GM12878 (cell line): ENCODE results near the gene BBLN. TPM values are rescaled to one million over a fixed set of nuclear protein-coding genes. Genes with fewer than 3 reads are reported as not detected.

Experiments
- ATAC-seq: fragments of 200-7000 bp; cut with Tn5 transposase; 3 replicates; pipeline ENCODE4 v1.9.1; 2020; ENCODE audit warnings: mild to moderate bottlenecking, moderate library complexity
- BruUV-seq: library from RNA; stranded (reverse); fragments of 400-500 nt; replicated peaks from 2 replicates; lab custom pipeline; 2021; lab: Mats Ljungman, UMichigan
- CTCF ChIA-PET: fragments of 300-600 bp; sonication (Branson Sonifier 250); formaldehyde crosslinking; extraction: SDS; loops from one replicate; lab custom pipeline; 2021; ENCODE audit warnings: inconsistent platforms; lab: Yijun Ruan, JAX
- POLR2A ChIA-PET: fragments of 350-600 bp; formaldehyde crosslinking; extraction: SDS; loops from one replicate; lab custom pipeline; 2021; ENCODE audit warnings: inconsistent platforms; lab: Charles Lee
- RAD21 ChIA-PET: fragments of 300-600 bp; sonication (Branson Sonifier 250); formaldehyde crosslinking; loops from one replicate; lab custom pipeline; 2023; ENCODE audit warnings: antibody characterized with exemption; ENCODE audit not compliant: unreplicated experiment; lab: Charles Lee
- SMC1A ChIA-PET: fragments of 300-600 bp; sonication (Branson Sonifier 250); formaldehyde crosslinking; loops from one replicate; lab custom pipeline; 2023; ENCODE audit not compliant: unreplicated experiment, uncharacterized antibody; lab: Charles Lee
- DNase-seq: peaks from one replicate; pipeline ENCODE4 v3.0.0-alpha.2; 2011; ENCODE audit warnings: low read depth, low spot score
- FAIRE-seq: peaks from 3 replicates; lab custom pipeline; 2011; peaks lifted over from hg19 to GRCh38; lab: Jason Lieb, UNC
- H2AFZ ChIP-seq: 2 replicates; pipeline ENCODE4 v1.6.0; 2011; ENCODE audit warnings: low read depth, low read length, control low read depth; ENCODE audit not compliant: control insufficient read depth
- H3K27ac ChIP-seq: 2 replicates; pipeline ENCODE4 v1.5.1; 2011; ENCODE audit warnings: control low read depth; ENCODE audit not compliant: control insufficient read depth, insufficient read depth
- H3K27me3 ChIP-seq, 2 experiments: replicated peaks in 1 of 2; 2 replicates each; pipeline versions ENCODE4 v1.6.0 to v1.6.1; 2011; ENCODE audit warnings: low read length in 1 of 2; ENCODE audit not compliant: control insufficient read depth in 2 of 2, insufficient read depth in 2 of 2
- H3K36me3 ChIP-seq, 2 experiments: 2 replicates each; pipeline ENCODE4 v1.5.1; 2011; ENCODE audit warnings: low read length in 1 of 2; ENCODE audit not compliant: control insufficient read depth in 2 of 2, insufficient read depth in 2 of 2
- H3K4me1 ChIP-seq: 2 replicates; pipeline ENCODE4 v1.6.1; 2011; ENCODE audit warnings: mild to moderate bottlenecking, low read length, moderate library complexity, mixed read lengths; ENCODE audit not compliant: control insufficient read depth, insufficient read depth
- H3K4me2 ChIP-seq: 2 replicates; pipeline ENCODE4 v1.6.0; 2011; ENCODE audit warnings: control low read depth; ENCODE audit not compliant: control insufficient read depth, insufficient read depth
- H3K4me3 ChIP-seq: fragments of 200-600 bp; sonication (generic); 2 replicates; pipeline ENCODE4 v1.5.1; 2016
- H3K79me2 ChIP-seq: 2 replicates; pipeline ENCODE4 v1.6.0; 2011; ENCODE audit warnings: low read length; ENCODE audit not compliant: control insufficient read depth, insufficient read depth
- H3K9ac ChIP-seq: 2 replicates; pipeline ENCODE4 v1.8.0; 2011; ENCODE audit warnings: low read length, control low read depth, mixed read lengths; ENCODE audit not compliant: control insufficient read depth, insufficient read depth
- H3K9me3 ChIP-seq: replicated peaks from 3 replicates; pipeline ENCODE4 v1.5.1; 2011; ENCODE audit warnings: mild to moderate bottlenecking, low read length; ENCODE audit not compliant: control insufficient read depth, insufficient read depth
- H4K20me1 ChIP-seq: 2 replicates; pipeline ENCODE4 v1.6.0; 2011; ENCODE audit not compliant: control insufficient read depth, insufficient read depth
- CHD4 ChIP-seq: fragments of 200-600 bp; sonication (generic); IDR thresholded peaks from 2 replicates; pipeline ENCODE4 v1.6.1; 2016; ENCODE audit warnings: mild to moderate bottlenecking
- CREM ChIP-seq: IDR thresholded peaks from 2 replicates; pipeline ENCODE4 v1.6.1; 2014; ENCODE audit warnings: antibody characterized with exemption, low read depth
- DPF2 ChIP-seq: fragments of 450-650 bp; IDR thresholded peaks from 2 replicates; pipeline ENCODE4 v1.6.1; 2017; ENCODE audit warnings: mild to moderate bottlenecking
- EED ChIP-seq: sonication (generic); IDR thresholded peaks from 2 replicates; pipeline ENCODE4 v1.6.1; 2016; ENCODE audit warnings: antibody characterized with exemption, low read depth
- EGR1 ChIP-seq, 2 experiments: IDR thresholded peaks; 1 replicate in 1 of 2; 2 replicates in 1 of 2; pipeline ENCODE4 v1.6.1; 2011 to 2012; ENCODE audit warnings: low read depth in 2 of 2, low read length in 2 of 2, borderline replicate concordance in 1 of 2, mild to moderate bottlenecking in 1 of 2, moderate library complexity in 1 of 2
- IKZF1 ChIP-seq: fragments of 450-650 bp; conservative IDR thresholded peaks from 2 replicates; pipeline ENCODE4 v1.6.1; 2017; ENCODE audit warnings: antibody characterized with exemption, mild to moderate bottlenecking
- SMARCA5 ChIP-seq: fragments of 450-650 bp; IDR thresholded peaks from 2 replicates; pipeline ENCODE4 v1.6.1; 2017; ENCODE audit warnings: mild to moderate bottlenecking
- WGBS: methylation state at CpG from one replicate; pipeline ENCODE4 v1.1.6; 2016; ENCODE audit warnings: low lambda C conversion rate; ENCODE audit not compliant: insufficient replicate concordance, insufficient coverage; ENCODE audit errors: missing lambda C conversion rate; 5-methylcytosine and 5-hydroxymethylcytosine counted together
- in situ Hi-C: fragments of 300-500 bp; cut with MboI; formaldehyde crosslinking; loops from 9 replicates; pipeline ENCODE4 v1.14.3; 2018; ENCODE audit warnings: mixed read lengths
- intact Hi-C: fragments of 100-400 bp; cut with micrococcal nuclease; formaldehyde crosslinking; loops from one replicate; pipeline ENCODE4 v1.14.2; 2022; ENCODE audit not compliant: unreplicated experiment
- polyA plus RNA-seq, 11 experiments: library from polyadenylated mRNA; depleted of rRNA in 4 of 11; unstranded in 6 of 11; stranded (reverse) in 5 of 11; fragments of >200 nt; fragmentation: Nextera tagmentation in 4 of 11; fragmentation: Illumina TruSeq in 1 of 11; extraction: Ambion mirVana in 4 of 11; extraction: Trizol in 1 of 11; gene quantifications; 1 replicate in 1 of 11; 2 replicates in 10 of 11; pipeline versions ENCODE4 v1.2.1 to v1.2.3, GENCODE V29; 2011 to 2016; ENCODE audit warnings: inconsistent platforms in 2 of 11, missing spikeins in 2 of 11, low read depth in 1 of 11
- total RNA-seq, 4 experiments: library from RNA; depleted of rRNA in 3 of 4; stranded (reverse); fragments of >200 nt in 3 of 4; fragmentation: Illumina TruSeq in 1 of 4; extraction: Trizol in 1 of 4; gene quantifications; 2 replicates each; pipeline versions ENCODE4 v1.2.1 to v1.2.3, GENCODE V29; 2013 to 2021
- TF ChIP-seq, protein P1 (sequence below): IDR thresholded peaks from 2 replicates; pipeline ENCODE4 v1.6.1; 2011; ENCODE audit warnings: borderline replicate concordance, low read depth, mild to moderate bottlenecking, moderate library complexity, low read length; ENCODE audit not compliant: insufficient read depth, poor library complexity, severe bottlenecking

The BBLN gene
- total and polyA plus RNA-seq, 10 of the 15 experiments (the other 5 are each of a cell fraction or from before 2014, with no cell fraction given) = 3.8 to 194 (median 66.2) TPM

- RAD21 ChIA-PET = interaction anchor here (1.0 to 2.4 kb wide), 7 partner anchors 9 to 173 kb away, joined by 4 to 11 read pairs (median 7); no protein-coding TSS in a partner anchor
- TF ChIP-seq, protein P1, sequence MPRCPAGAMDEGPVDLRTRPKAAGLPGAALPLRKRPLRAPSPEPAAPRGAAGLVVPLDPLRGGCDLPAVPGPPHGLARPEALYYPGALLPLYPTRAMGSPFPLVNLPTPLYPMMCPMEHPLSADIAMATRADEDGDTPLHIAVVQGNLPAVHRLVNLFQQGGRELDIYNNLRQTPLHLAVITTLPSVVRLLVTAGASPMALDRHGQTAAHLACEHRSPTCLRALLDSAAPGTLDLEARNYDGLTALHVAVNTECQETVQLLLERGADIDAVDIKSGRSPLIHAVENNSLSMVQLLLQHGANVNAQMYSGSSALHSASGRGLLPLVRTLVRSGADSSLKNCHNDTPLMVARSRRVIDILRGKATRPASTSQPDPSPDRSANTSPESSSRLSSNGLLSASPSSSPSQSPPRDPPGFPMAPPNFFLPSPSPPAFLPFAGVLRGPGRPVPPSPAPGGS = no peak
- TF ChIP-seq EGR1 (IDR thresholded peaks at IDR 0.05; ENCODE audit: borderline replicate concordance in 1 of 2, low read depth in 2 of 2, low read length in 2 of 2) (0 out of 3 replicates have a peak, but pooled peaks of 1 of the 2 experiments have one; percentile 10), EED (no peak), CREM (no peak), IKZF1 (0 out of 2 replicates have a peak, but pooled peaks have one; percentile 0), DPF2 (0 out of 2 replicates have a peak, but pooled peaks have one; percentile 47), CHD4 (0 out of 2 replicates have a peak, but pooled peaks have one; percentile 42), SMARCA5 (peak; percentile 87)
- no peak overlapping the region for H2AFZ ChIP-seq
- FAIRE-seq (no peak), DNase-seq (no peak), ATAC-seq (no peak)
- WGBS = 86% methylated on average over 15 of the region's 16 CpGs
- peak overlapping the region; percentile 31; the same call in 1 of the 2 replicates for H3K4me2 ChIP-seq
- no TSS peak for BruUV-seq
- in situ Hi-C loops = no loop called here
- POLR2A ChIA-PET = interaction anchor here (0.9 to 2.8 kb wide), 6 partner anchors 8 to 179 kb away, joined by 3 to 10 read pairs (median 4); partner anchors contain the start of gene DPM2
- no peaks in the 10 kb centered on the region for H3K27me3 ChIP-seq
- SMC1A ChIA-PET = interaction anchor here (0.6 to 3.3 kb wide), 12 partner anchors 9 to 161 kb away, joined by 3 to 11 read pairs (median 4); no protein-coding TSS in a partner anchor
- no peaks in the 10 kb centered on the region for H4K20me1 ChIP-seq
- CTCF ChIA-PET = interaction anchor here (0.6 to 6.1 kb wide), 25 partner anchors 10 to 304 kb away, joined by 3 to 84 read pairs (median 5); partner anchors contain the start of gene PTGES2
- no peak overlapping the region for H3K4me3 ChIP-seq
- H3K36me3 ChIP-seq = peaks cover 9 to 10% of the 10 kb centered on the region in 2 experiments; a peak in 3 of 4 replicates
- peaks cover 23% of the 10 kb centered on the region for H3K4me1 ChIP-seq
- no peaks in the 10 kb centered on the region for H3K9me3 ChIP-seq
- no peaks in the 10 kb centered on the region for H3K79me2 ChIP-seq
- no peak overlapping the region for H3K9ac ChIP-seq
- intact Hi-C loops = loop anchor here (1.0 kb wide), 1 partner anchor 173 kb away; no protein-coding TSS in a partner anchor
- peak overlapping the region; percentile 61 for H3K27ac ChIP-seq
Measured at GRCh38 chr9:128116104-128117083, 43.7 kb upstream of the BBLN start.
